ENCODE measurements around the gene DNAJB4. TPM values are rescaled to one million over a fixed set of nuclear protein-coding genes. Genes with fewer than 3 reads are reported as not detected.
"Not testable (repeated sequence)": the region's sequence is repeated elsewhere in the genome, so short reads cannot be mapped to it uniquely, and the experiment has no call there.

DNAJB4 gene
- total and polyA plus RNA-seq, 2 of the 13 experiments (the other 11 are each of a cell fraction or from before 2014, with no cell fraction given): 4.4 to 18.6 TPM

DNA sequence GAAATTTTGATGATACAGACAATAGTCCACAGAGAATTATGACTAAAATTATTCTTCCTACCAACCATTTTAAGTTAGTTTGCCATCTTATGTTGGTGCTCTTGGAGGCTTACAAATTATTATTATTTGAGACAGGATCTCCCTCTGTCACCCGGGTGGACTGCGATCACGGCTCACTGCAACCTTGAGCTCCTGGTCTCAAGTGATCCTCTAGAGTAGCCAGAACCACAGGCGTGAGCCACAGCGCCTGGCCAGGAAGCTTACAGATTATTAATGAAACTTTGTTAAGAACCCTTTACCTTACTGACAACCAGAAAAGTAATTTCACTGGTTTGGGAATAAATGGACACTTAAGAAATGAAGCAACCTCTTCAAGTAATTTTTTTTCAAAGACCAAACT, 8.0 kb upstream of the DNAJB4 start:
- peaks cover 46% of the 10 kb centered on the region for H3K4me1 ChIP-seq (ENCODE audit: insufficient read depth, low read length)
- H3K9me3 ChIP-seq (ENCODE audit: low read length): no peaks in the 10 kb centered on the region
- ChIA-PET POLR2A (interaction anchor here (2.7 to 3.5 kb wide), 2 partner anchors 8 to 18 kb away, joined by 17 to 46 read pairs; partner anchors contain the start of genes DNAJB4 and FUBP1), CTCF (ENCODE audit: low intra/inter-chr PET ratio, low total read pairs) (no interaction called here)
- no peak for DNase-seq (ENCODE audit: low spot score)
- H2AFZ ChIP-seq (ENCODE audit: low read length): no peak overlapping the region
- ATAC-seq: peak; percentile 51; the same call in 1 of the 3 replicates
- no peak for FAIRE-seq
- H3K79me2 ChIP-seq (ENCODE audit: insufficient read depth, low read length): peaks cover 3% of the 10 kb centered on the region
- no TSS peak for BruUV-seq (replicated peaks)
- intact Hi-C loops (cut with micrococcal nuclease; ENCODE audit: unreplicated experiment) (no loop called here), in situ Hi-C loops (cut with HindIII; ENCODE audit: extremely low pct_ligation_motif_present, low pct_unique_long_range_greater_than_20kb) (no loop called here)
- no peaks in the 10 kb centered on the region for H4K20me1 ChIP-seq (ENCODE audit: insufficient read depth, low read length)
- H3K27ac ChIP-seq (ENCODE audit: extremely low read length, insufficient read depth, low read length): peak overlapping the region; percentile 48
- TF ChIP-seq, protein P1, sequence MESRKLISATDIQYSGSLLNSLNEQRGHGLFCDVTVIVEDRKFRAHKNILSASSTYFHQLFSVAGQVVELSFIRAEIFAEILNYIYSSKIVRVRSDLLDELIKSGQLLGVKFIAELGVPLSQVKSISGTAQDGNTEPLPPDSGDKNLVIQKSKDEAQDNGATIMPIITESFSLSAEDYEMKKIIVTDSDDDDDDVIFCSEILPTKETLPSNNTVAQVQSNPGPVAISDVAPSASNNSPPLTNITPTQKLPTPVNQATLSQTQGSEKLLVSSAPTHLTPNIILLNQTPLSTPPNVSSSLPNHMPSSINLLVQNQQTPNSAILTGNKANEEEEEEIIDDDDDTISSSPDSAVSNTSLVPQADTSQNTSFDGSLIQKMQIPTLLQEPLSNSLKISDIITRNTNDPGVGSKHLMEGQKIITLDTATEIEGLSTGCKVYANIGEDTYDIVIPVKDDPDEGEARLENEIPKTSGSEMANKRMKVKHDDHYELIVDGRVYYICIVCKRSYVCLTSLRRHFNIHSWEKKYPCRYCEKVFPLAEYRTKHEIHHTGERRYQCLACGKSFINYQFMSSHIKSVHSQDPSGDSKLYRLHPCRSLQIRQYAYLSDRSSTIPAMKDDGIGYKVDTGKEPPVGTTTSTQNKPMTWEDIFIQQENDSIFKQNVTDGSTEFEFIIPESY (CRISPR knock-in tag; IDR thresholded peaks at IDR 0.05): 0 out of 2 replicates have a peak, but pooled peaks have one; percentile 28
- TF ChIP-seq CHCHD3 (CRISPR knock-in tag; IDR thresholded peaks at IDR 0.05) (no peak), ZBTB38 (CRISPR knock-in tag; IDR thresholded peaks at IDR 0.05) (peak; percentile 26; the same call in 1 of the 2 replicates), EHMT2 (IDR thresholded peaks at IDR 0.05; ENCODE audit: borderline replicate concordance, low read depth, low read length) (no peak), ZNF333 (CRISPR knock-in tag; IDR thresholded peaks at IDR 0.05; ENCODE audit: borderline replicate concordance) (no peak), GMEB1 (CRISPR knock-in tag; IDR thresholded peaks at IDR 0.05; ENCODE audit: borderline replicate concordance) (no peak)
- no peak overlapping the region for H3K4me2 ChIP-seq (ENCODE audit: low read depth, low read length)
- no peaks in the 10 kb centered on the region for H3K27me3 ChIP-seq (ENCODE audit: control insufficient read depth in 1 of 2, insufficient read depth in 2 of 2, low read length in 2 of 2)
- H3K9ac ChIP-seq (ENCODE audit: insufficient read depth, low read depth, low read length): no peak overlapping the region
- no peaks in the 10 kb centered on the region for H3K36me3 ChIP-seq (replicated peaks in 1 of 2; ENCODE audit: control insufficient read depth in 1 of 2, insufficient read depth in 2 of 2, low read length in 2 of 2)
- no peak overlapping the region for H3K4me3 ChIP-seq (replicated peaks in 1 of 3; ENCODE audit: insufficient read depth in 1 of 3, low read depth in 2 of 3, low read length in 3 of 3)
- WGBS (ENCODE audit: low lambda C conversion rate): 73% methylated on average over 5 of the region's 5 CpGs

DNA sequence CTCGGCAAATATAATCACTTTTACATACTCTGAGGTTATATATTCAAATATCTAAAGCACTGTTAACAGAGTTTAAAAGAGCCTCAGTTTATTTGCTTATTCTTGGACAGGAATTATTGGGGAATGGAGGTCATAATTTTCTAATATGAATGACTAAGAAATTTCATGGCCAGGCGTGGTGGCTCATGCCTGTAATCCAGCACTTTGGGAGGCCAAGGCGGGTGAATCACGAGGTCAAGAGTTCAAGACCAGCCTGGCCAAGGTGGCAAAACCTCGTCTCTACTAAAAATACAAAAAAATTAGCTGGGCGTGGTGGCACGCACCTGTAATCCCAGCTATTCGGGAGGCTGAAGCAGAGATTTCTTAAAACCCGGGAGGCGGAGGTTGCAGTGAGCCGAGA, 4.2 kb upstream of the DNAJB4 start:
- not testable (repeated sequence) for H3K4me3 ChIP-seq (replicated peaks in 1 of 3; ENCODE audit: insufficient read depth in 1 of 3, low read depth in 2 of 3, low read length in 3 of 3); FAIRE-seq

More for the DNA sequence above, 4.2 kb upstream of the DNAJB4 start:
- POLR2A ChIA-PET: interaction anchor here (9.1 kb wide), 1 partner anchor 20 kb away, joined by 161 read pairs; the partner anchor contains the start of gene FUBP1
- in situ Hi-C loops (cut with HindIII; ENCODE audit: extremely low pct_ligation_motif_present, low pct_unique_long_range_greater_than_20kb); H3K9me3 ChIP-seq (ENCODE audit: low read length); DNase-seq (ENCODE audit: low spot score); H4K20me1 ChIP-seq (ENCODE audit: insufficient read depth, low read length); H3K27ac ChIP-seq (ENCODE audit: extremely low read length, insufficient read depth, low read length); intact Hi-C loops (cut with micrococcal nuclease; ENCODE audit: unreplicated experiment); CTCF ChIA-PET (ENCODE audit: low intra/inter-chr PET ratio, low total read pairs); H3K36me3 ChIP-seq (replicated peaks in 1 of 2; ENCODE audit: control insufficient read depth in 1 of 2, insufficient read depth in 2 of 2, low read length in 2 of 2); H3K9ac ChIP-seq (ENCODE audit: insufficient read depth, low read depth, low read length); H3K27me3 ChIP-seq (ENCODE audit: control insufficient read depth in 1 of 2, insufficient read depth in 2 of 2, low read length in 2 of 2); BruUV-seq (replicated peaks); ATAC-seq; H3K4me2 ChIP-seq (ENCODE audit: low read depth, low read length); H2AFZ ChIP-seq (ENCODE audit: low read length): not testable (repeated sequence)
- Histone ChIP-seq H3K4me1 (ENCODE audit: insufficient read depth, low read length) (peaks cover 55% of the 10 kb centered on the region), H3K79me2 (ENCODE audit: insufficient read depth, low read length) (peaks cover 13% of the 10 kb centered on the region)
- 91% methylated on average over 11 of the region's 11 CpGs for WGBS (ENCODE audit: low lambda C conversion rate)
